ENCODE results near the gene CNOT8.
"Not testable (repeated sequence)": the region's sequence is repeated elsewhere in the genome, so short reads cannot be mapped to it uniquely, and the experiment has no call there.

The CNOT8 gene

DNA sequence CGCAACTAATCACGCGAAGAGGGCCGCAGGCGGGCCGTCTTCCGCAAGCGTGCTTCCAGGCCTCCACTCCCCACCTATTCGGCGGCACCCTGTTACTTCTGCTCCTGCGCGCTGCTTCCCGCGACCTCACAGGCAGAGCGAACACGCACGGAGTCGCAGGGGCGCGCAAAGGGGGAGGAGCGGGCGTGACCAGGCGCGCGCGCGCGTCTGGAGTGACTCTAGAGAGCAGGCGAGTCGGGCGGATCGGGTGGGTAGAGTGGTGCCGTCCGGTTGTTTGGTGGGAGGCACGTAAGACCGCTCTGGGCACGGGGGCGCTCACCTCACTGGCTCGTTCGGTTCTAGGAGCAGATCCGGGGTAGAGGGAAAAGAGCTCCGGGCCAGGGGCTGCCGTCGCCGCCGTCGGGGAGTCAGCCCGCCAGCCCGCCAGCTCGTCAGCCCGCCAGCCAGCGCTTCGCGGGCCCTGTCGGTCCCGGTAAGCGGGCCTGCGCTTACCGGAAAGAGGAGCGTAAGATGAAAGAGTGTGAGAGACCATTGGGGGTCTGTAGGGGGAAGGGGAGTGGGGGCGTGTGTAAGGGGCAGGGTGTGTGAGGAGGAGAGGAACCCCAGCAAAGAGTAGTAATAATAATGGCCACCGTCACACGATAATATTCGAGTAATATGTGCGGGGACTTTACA is at the start of gene CNOT8:
TSS of gene CNOT8 (plus strand) at position 331 of the 675 bp plus-strand sequence. CDS start 4,652 bp downstream, outside the sequence.
- Mint-ChIP-seq H3K27ac (peak within 1 kb of the TSS; percentile 99), H3K36me3 (ENCODE audit: low read depth) (peaks cover 19% of the 10 kb centered on the region), H3K4me3 (peak within 1 kb of the TSS; percentile 94), H3K27me3 (ENCODE audit: low read depth) (no peaks in the 10 kb centered on the region), H3K4me1 (ENCODE audit: low read depth) (peaks cover 37% of the 10 kb centered on the region), H3K9me3 (no peaks in the 10 kb centered on the region)

GRCh38 chr5:154811239-154811638 is 47.2 kb upstream of the CNOT8 start:
- Mint-ChIP-seq H3K4me1 (ENCODE audit: low read depth) (peaks cover 18% of the 10 kb centered on the region), H3K9me3 (no peaks in the 10 kb centered on the region), H3K4me3 (no peak overlapping the region), H3K36me3 (ENCODE audit: low read depth) (peaks cover 52% of the 10 kb centered on the region), H3K27me3 (ENCODE audit: low read depth) (no peaks in the 10 kb centered on the region), H3K27ac (no peak overlapping the region)

DNA sequence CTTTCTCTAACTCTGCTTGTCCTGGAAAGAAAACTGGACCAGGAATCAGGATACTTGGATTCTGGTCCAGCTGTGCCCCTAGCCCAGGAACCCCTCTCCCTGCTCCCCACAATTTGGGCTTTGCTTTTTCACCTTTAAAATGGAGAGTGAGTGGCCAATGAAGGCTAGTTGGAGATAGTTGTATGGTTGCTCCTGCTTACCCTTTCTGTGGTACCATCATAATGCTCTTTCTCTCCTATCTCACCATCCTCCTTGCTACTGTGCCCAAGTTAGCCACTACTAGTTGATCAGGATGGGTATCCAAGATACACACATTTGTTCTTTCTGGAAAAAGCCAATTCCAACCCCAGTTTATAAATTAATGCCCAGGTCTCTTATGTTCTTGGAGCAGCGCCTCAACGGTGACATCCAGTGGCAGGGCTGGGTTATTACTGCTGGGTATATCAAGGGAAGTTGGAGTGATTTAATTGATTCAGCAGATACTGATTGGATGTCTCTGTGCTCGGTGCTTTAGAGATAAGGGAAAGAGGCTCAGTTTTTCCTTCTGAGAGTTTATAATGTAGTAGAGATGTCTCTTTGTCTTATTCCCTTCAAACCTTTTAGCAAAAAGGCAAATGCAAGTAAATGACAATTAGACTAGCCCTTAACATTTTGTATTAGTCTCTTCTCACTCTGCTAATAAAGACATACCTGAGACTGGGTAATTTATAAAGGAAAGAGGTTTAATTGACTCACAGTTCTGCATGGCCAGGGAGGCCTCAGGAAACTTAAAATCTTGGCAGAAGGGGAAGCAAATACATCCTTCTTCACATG is 46.6 kb upstream of the CNOT8 start:
- no peaks in the 10 kb centered on the region for H3K9me3 Mint-ChIP-seq
- no peak overlapping the region for H3K4me3 Mint-ChIP-seq
- peaks cover 54% of the 10 kb centered on the region for H3K36me3 Mint-ChIP-seq (ENCODE audit: low read depth)
- H3K4me1 Mint-ChIP-seq (ENCODE audit: low read depth), result peaks cover 20% of the 10 kb centered on the region
- no peaks in the 10 kb centered on the region for H3K27me3 Mint-ChIP-seq (ENCODE audit: low read depth)
- no peak overlapping the region for H3K27ac Mint-ChIP-seq

DNA sequence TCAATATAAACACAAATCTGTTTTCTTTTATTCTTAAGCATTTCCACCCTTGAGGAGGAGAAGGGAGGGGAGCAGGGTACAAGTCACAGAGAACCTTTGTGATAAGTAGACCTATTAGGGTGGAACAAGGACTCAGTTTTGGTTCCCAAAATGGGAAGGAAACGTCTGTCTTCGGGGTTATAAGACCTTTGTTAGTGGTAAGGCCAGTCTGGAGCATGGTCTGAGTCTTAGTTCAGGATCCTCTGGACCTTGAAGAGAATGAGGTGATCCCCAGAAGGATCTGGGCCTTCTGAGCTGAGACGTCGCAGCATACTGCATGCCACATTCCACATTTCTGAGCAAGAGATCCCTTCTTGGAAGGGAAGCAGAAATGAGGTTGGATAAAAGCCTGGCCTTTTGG is 45.3 kb upstream of the CNOT8 start:
- Mint-ChIP-seq H3K4me3 (no peak overlapping the region), H3K36me3 (ENCODE audit: low read depth) (peaks cover 53% of the 10 kb centered on the region), H3K27ac (no peak overlapping the region), H3K4me1 (ENCODE audit: low read depth) (peaks cover 24% of the 10 kb centered on the region), H3K9me3 (no peaks in the 10 kb centered on the region), H3K27me3 (ENCODE audit: low read depth) (no peaks in the 10 kb centered on the region)

DNA sequence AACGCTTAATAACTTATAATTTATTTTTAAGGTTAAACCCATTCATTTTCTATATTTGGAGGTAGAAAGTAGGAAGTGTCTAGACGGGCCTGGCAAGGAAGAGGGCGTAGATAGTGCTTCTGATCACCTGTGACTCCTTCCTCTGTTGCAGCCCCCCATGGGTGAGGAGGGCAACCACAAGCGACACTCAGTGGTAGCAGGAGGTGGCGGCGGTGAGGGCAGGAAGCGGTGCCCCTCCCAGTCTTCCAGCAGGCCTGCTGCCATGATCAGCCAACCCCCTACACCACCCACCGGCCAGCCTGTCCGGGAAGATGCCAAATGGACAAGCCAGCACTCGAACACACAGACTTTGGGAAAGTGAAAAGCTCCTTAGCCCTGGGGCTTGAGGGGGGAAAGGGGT is 44.7 kb upstream of the CNOT8 start:
- Mint-ChIP-seq H3K27ac (peak overlapping the region; percentile 63), H3K36me3 (ENCODE audit: low read depth) (peaks cover 50% of the 10 kb centered on the region), H3K9me3 (no peaks in the 10 kb centered on the region), H3K4me1 (ENCODE audit: low read depth) (peaks cover 27% of the 10 kb centered on the region), H3K4me3 (no peak overlapping the region), H3K27me3 (ENCODE audit: low read depth) (no peaks in the 10 kb centered on the region)

DNA sequence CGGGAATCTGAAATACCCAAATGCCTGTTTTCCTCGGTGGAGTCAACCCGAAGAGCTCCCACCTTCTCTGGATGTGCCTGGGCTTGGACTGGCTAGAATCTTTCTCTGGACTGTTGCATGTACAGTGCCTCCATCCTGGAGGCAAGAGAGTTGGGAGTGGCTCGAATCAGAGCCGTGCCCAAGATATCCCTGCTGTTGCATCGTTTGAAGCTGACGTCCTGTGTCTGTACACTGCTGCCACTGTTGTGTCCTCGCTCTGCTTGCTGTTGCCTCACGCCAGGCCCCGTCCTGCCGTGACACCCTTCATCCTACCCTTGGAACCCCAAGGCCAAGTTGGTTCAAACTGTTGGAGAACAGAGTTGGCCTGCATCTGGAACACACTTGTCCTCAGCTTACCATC is 43.4 kb upstream of the CNOT8 start:
- H3K9me3 Mint-ChIP-seq, result no peaks in the 10 kb centered on the region
- peak overlapping the region; percentile 47 for H3K27ac Mint-ChIP-seq
- no peaks in the 10 kb centered on the region for H3K27me3 Mint-ChIP-seq (ENCODE audit: low read depth)
- peaks cover 53% of the 10 kb centered on the region for H3K36me3 Mint-ChIP-seq (ENCODE audit: low read depth)
- peaks cover 36% of the 10 kb centered on the region for H3K4me1 Mint-ChIP-seq (ENCODE audit: low read depth)
- no peak overlapping the region for H3K4me3 Mint-ChIP-seq

GRCh38 chr5:154815684-154816247 is 42.7 kb upstream of the CNOT8 start:
- peak overlapping the region; percentile 76 for H3K27ac Mint-ChIP-seq
- no peaks in the 10 kb centered on the region for H3K9me3 Mint-ChIP-seq
- H3K27me3 Mint-ChIP-seq (ENCODE audit: low read depth), result no peaks in the 10 kb centered on the region
- H3K36me3 Mint-ChIP-seq (ENCODE audit: low read depth), result peaks cover 54% of the 10 kb centered on the region
- H3K4me1 Mint-ChIP-seq (ENCODE audit: low read depth), result peaks cover 38% of the 10 kb centered on the region
- H3K4me3 Mint-ChIP-seq, result no peak overlapping the region

- Mint-ChIP-seq H3K36me3 (ENCODE audit: low read depth) (peaks cover 54% of the 10 kb centered on the region), H3K9me3 (no peaks in the 10 kb centered on the region), H3K4me1 (ENCODE audit: low read depth) (peaks cover 40% of the 10 kb centered on the region)
Measured at GRCh38 chr5:154816891-154817492, 41.4 kb upstream of the CNOT8 start.

DNA sequence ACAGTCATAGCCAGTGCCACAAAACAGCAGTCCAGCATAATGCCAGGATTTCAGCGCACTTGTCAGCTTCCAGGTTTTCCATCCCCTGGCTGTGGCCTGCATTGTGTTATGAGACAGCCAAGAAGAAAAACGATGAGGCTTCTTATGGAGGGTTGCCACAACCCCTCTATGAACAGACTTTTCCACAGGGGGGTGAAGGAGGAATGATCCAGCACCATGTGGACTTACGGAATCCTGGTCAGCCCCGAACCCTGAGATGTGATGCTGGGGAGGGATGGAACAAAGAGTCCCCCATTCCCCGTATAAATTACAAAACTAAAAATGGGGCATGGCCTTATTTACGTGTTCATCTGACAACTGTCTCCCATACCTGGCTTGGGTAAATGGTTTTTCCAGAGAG is 40.6 kb upstream of the CNOT8 start:
- peaks cover 54% of the 10 kb centered on the region for H3K36me3 Mint-ChIP-seq (ENCODE audit: low read depth)
- H3K27ac Mint-ChIP-seq, result no peak overlapping the region
- no peaks in the 10 kb centered on the region for H3K9me3 Mint-ChIP-seq
- no peak overlapping the region for H3K4me3 Mint-ChIP-seq
- no peaks in the 10 kb centered on the region for H3K27me3 Mint-ChIP-seq (ENCODE audit: low read depth)
- peaks cover 36% of the 10 kb centered on the region for H3K4me1 Mint-ChIP-seq (ENCODE audit: low read depth)

More at GRCh38 chr5:154816891-154817492, 41.4 kb upstream of the CNOT8 start:
- Mint-ChIP-seq H3K27me3 (ENCODE audit: low read depth) (no peaks in the 10 kb centered on the region), H3K4me3 (no peak overlapping the region), H3K27ac (peak overlapping the region; percentile 76)

DNA sequence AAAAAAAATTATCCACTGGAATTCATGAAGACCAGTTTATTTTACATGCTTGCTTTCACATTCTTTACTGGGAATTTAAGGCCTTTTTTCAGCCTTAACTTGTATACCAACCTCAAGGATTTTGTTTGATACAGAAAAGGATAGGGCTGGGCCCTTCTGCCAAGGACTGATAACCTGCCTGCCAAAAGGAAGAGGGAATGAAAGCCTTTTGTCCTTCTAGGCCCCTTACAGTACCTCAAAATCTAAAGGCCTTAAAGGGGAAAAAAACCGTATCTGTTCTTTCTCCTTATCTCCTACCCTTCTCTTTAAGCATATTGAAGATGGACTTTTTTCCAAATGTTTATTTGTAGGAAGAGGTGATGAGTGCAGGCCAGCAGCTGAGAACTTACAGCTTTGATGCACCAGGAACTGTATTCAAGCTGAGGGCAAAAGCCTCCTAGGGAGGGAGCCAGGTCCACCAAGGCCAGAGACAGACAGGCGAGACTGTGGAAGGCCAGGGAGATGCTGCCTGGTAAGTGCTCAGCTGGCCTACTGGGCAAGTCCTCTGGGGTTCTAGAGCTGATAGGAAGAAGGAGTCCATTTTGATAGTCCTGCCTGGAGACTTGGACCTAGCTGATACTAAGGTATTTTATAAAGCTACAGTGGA is 39.8 kb upstream of the CNOT8 start:
- Mint-ChIP-seq H3K27ac (peak overlapping the region; percentile 18), H3K9me3 (no peaks in the 10 kb centered on the region), H3K36me3 (ENCODE audit: low read depth) (peaks cover 50% of the 10 kb centered on the region), H3K4me3 (no peak overlapping the region), H3K27me3 (ENCODE audit: low read depth) (no peaks in the 10 kb centered on the region), H3K4me1 (ENCODE audit: low read depth) (peaks cover 31% of the 10 kb centered on the region)

GRCh38 chr5:154819546-154819945 is 38.9 kb upstream of the CNOT8 start:
- Mint-ChIP-seq H3K36me3 (ENCODE audit: low read depth) (peaks cover 46% of the 10 kb centered on the region), H3K27me3 (ENCODE audit: low read depth) (no peaks in the 10 kb centered on the region), H3K4me1 (ENCODE audit: low read depth) (peaks cover 28% of the 10 kb centered on the region), H3K4me3 (no peak overlapping the region), H3K9me3 (no peaks in the 10 kb centered on the region), H3K27ac (peak overlapping the region; percentile 18)

GRCh38 chr5:154820383-154820782 is 38.0 kb upstream of the CNOT8 start:
- no peak overlapping the region for H3K4me3 Mint-ChIP-seq
- peaks cover 38% of the 10 kb centered on the region for H3K36me3 Mint-ChIP-seq (ENCODE audit: low read depth)
- no peaks in the 10 kb centered on the region for H3K27me3 Mint-ChIP-seq (ENCODE audit: low read depth)
- H3K4me1 Mint-ChIP-seq (ENCODE audit: low read depth), result peaks cover 28% of the 10 kb centered on the region
- H3K9me3 Mint-ChIP-seq, result no peaks in the 10 kb centered on the region
- no peak overlapping the region for H3K27ac Mint-ChIP-seq

GRCh38 chr5:154822896-154823295 is 35.5 kb upstream of the CNOT8 start:
- H3K36me3 Mint-ChIP-seq (ENCODE audit: low read depth), result peaks cover 28% of the 10 kb centered on the region
- H3K27me3 Mint-ChIP-seq (ENCODE audit: low read depth); H3K4me3 Mint-ChIP-seq; H3K27ac Mint-ChIP-seq; H3K9me3 Mint-ChIP-seq: not testable (repeated sequence)
- peaks cover 34% of the 10 kb centered on the region for H3K4me1 Mint-ChIP-seq (ENCODE audit: low read depth)

DNA sequence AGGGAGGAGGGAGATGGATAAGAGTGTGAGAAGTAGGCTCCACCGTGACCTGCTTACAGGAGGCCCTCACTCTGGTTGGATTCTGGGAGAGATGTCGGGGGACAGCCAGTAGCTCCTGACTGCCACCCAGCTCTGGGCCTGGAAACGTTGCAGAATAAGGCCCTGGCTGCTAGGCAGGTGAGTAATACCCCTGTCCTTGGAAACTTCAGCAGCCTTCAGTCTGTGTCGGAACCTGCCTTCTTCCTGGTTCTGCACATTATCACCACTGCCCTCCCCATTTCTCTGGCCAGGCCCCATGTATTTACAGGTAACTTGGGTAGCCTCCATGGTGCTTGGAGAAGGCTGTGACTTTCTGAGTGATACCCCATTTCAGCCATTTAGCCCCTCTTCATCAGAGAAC is 34.8 kb upstream of the CNOT8 start:
- Mint-ChIP-seq H3K36me3 (ENCODE audit: low read depth) (peaks cover 29% of the 10 kb centered on the region), H3K27me3 (ENCODE audit: low read depth) (no peaks in the 10 kb centered on the region), H3K4me1 (ENCODE audit: low read depth) (peaks cover 35% of the 10 kb centered on the region), H3K27ac (no peak overlapping the region), H3K4me3 (no peak overlapping the region), H3K9me3 (no peaks in the 10 kb centered on the region)
